T-cell (primary cell): ENCODE measurements around the gene CAMK2A. TPM values are rescaled to one million over a fixed set of nuclear protein-coding genes. Genes with fewer than 3 reads are reported as not detected.
A peak's percentile ranks its signal among the peaks of the same experiment; 100 is the strongest.

ENCODE experiments used
- ATAC-seq, 4 experiments: fragments of 200-7000 bp in 3 of 4; fragments of 150-1000 bp in 1 of 4; cut with Tn5 transposase; replicated peaks in 1 of 4; 1 replicate in 3 of 4; 2 replicates in 1 of 4; pipeline ENCODE4 v1.10.0; 2021; ENCODE audit warnings: moderate library complexity in 3 of 4, mild to moderate bottlenecking in 2 of 4, moderate number of reproducible peaks in 1 of 4
- CTCF ChIA-PET, 2 donors: fragments of 300-600 bp; sonication (Branson Sonifier 250); formaldehyde crosslinking; loops; one replicate each; lab custom pipeline; 2022; ENCODE audit warnings: antibody characterized with exemption in 2 of 2; lab: Charles Lee
- POLR2A ChIA-PET, 2 donors: fragments of 300-600 bp; sonication (Branson Sonifier 250); formaldehyde crosslinking; loops; one replicate each; lab custom pipeline; 2022; ENCODE audit warnings: antibody characterized with exemption in 2 of 2; lab: Charles Lee
- DNase-seq, 35 experiments: peaks; one replicate each; pipeline versions ENCODE4 v3.0.0 to v3.0.0-alpha.2; 2013 to 2023
- H3K27ac ChIP-seq: one replicate; pipeline ENCODE4 v1.5.1; 2013; ENCODE audit warnings: low read length
- H3K27me3 ChIP-seq, 2 experiments: replicated peaks in 1 of 2; 1 replicate in 1 of 2; 2 replicates in 1 of 2; pipeline versions ENCODE4 v1.6.1 to v1.7.0; 2013; ENCODE audit warnings: low read length in 1 of 2, mixed read lengths in 1 of 2; ENCODE audit not compliant: control insufficient read depth in 2 of 2, insufficient read depth in 2 of 2; ENCODE audit errors: extremely low read depth in 1 of 2
- H3K36me3 ChIP-seq, 2 donors: 1 replicate in 1 of 2; 2 replicates in 1 of 2; pipeline versions ENCODE4 v1.6.1 to v1.7.0; 2013; ENCODE audit warnings: low read length in 1 of 2; ENCODE audit not compliant: control insufficient read depth in 2 of 2, insufficient read depth in 1 of 2; ENCODE audit errors: extremely low read depth in 1 of 2
- H3K4me1 ChIP-seq, 2 experiments: 1 replicate in 1 of 2; 2 replicates in 1 of 2; pipeline versions ENCODE4 v1.6.1 to v1.7.0; 2013; ENCODE audit warnings: low read length in 2 of 2, mixed read lengths in 1 of 2; ENCODE audit not compliant: insufficient read depth in 2 of 2, control insufficient read depth in 1 of 2; ENCODE audit errors: extremely low read depth in 1 of 2
- H3K4me3 ChIP-seq, 2 donors: 1 replicate in 1 of 2; 2 replicates in 1 of 2; pipeline versions ENCODE4 v1.5.1 to v1.7.0; 2013; ENCODE audit warnings: mild to moderate bottlenecking in 2 of 2, low read length in 1 of 2, moderate library complexity in 1 of 2; ENCODE audit not compliant: control insufficient read depth in 1 of 2; ENCODE audit errors: extremely low read depth in 1 of 2
- H3K9me3 ChIP-seq: 2 replicates; pipeline ENCODE4 v1.7.0; 2013
- H3K27ac Mint-ChIP-seq, 2 donors: one replicate each; pipeline ENCODE4 v1.8.0; 2020 to 2021; ENCODE audit warnings: mild to moderate bottlenecking in 2 of 2, mixed read lengths in 2 of 2
- H3K27me3 Mint-ChIP-seq, 2 donors: one replicate each; pipeline ENCODE4 v1.8.0; 2021 to 2022; ENCODE audit warnings: mixed read lengths in 2 of 2
- H3K36me3 Mint-ChIP-seq: one replicate; pipeline ENCODE4 v1.8.0; 2021; ENCODE audit warnings: mixed read lengths
- H3K4me1 Mint-ChIP-seq, 3 donors: one replicate each; pipeline ENCODE4 v1.8.0; 2020 to 2022; ENCODE audit warnings: mixed read lengths in 3 of 3, mild to moderate bottlenecking in 1 of 3
- H3K4me3 Mint-ChIP-seq, 3 donors: one replicate each; pipeline ENCODE4 v1.8.0; 2020 to 2022; ENCODE audit warnings: mild to moderate bottlenecking in 3 of 3, mixed read lengths in 3 of 3, moderate library complexity in 3 of 3
- H3K9me3 Mint-ChIP-seq, 3 donors: one replicate each; pipeline ENCODE4 v1.8.0; 2020 to 2022; ENCODE audit warnings: mixed read lengths in 3 of 3
- WGBS: methylation state at CpG from one replicate; pipeline ENCODE4 v1.1.5; 2013; ENCODE audit warnings: missing lambda C conversion rate; ENCODE audit not compliant: insufficient coverage; 5-methylcytosine and 5-hydroxymethylcytosine counted together
- total RNA-seq, 35 experiments: library from RNA in 6 of 35; stranded (reverse) in 6 of 35; fragments of 120-200 nt in 1 of 35; gene quantifications; one replicate each; pipeline versions ENCODE4 v1.2.1 to v1.2.4 and lab custom pipeline; 2013 to 2026

The CAMK2A gene
- total RNA-seq, 5 donors from 2014 or later (not counting 1 experiment from before 2014, with no cell fraction given): not detected

DNA sequence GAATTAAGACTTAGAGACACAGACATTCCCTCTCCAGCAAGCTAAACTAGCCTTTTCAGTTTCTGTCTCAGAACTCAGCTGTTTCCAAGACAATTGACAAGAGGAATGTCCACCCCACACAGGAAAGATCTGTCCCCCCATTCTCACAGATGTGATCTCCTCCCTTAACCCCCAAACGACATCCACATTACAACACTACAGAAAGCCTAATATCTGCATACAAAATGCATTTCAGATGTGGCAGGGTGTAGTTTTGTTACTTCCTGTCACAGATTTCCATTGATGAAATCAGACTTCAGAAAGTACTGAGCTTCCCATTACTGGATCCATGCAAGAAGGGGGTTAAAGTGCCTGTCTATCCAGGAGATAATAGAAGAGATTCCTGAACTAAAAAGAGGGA lies 16.0 kb upstream of the CAMK2A start:
- H3K27ac ChIP-seq: no peak overlapping the region
- ChIA-PET CTCF (no interaction called here), POLR2A (no interaction called here)
- ATAC-seq (no peak), DNase-seq (no peak)
- Mint-ChIP-seq H3K9me3 (no peaks in the 10 kb centered on the region), H3K4me3 (no peak overlapping the region), H3K27me3 (peaks cover 21 to 31% of the 10 kb centered on the region in 2 donors), H3K36me3 (no peaks in the 10 kb centered on the region), H3K4me1 (peaks cover 3 to 6% (median 4%) of the 10 kb centered on the region in 3 donors), H3K27ac (no peak overlapping the region)
- no peaks in the 10 kb centered on the region for H3K36me3 ChIP-seq
- no peaks in the 10 kb centered on the region for H3K9me3 ChIP-seq
- H3K27me3 ChIP-seq: peaks cover 12 to 44% of the 10 kb centered on the region in 2 experiments
- no peak overlapping the region for H3K4me3 ChIP-seq
- H3K4me1 ChIP-seq: peaks cover 0 to 7% of the 10 kb centered on the region in 2 experiments
- no CpG with 5 or more reads among the region's 1 CpG for WGBS

DNA sequence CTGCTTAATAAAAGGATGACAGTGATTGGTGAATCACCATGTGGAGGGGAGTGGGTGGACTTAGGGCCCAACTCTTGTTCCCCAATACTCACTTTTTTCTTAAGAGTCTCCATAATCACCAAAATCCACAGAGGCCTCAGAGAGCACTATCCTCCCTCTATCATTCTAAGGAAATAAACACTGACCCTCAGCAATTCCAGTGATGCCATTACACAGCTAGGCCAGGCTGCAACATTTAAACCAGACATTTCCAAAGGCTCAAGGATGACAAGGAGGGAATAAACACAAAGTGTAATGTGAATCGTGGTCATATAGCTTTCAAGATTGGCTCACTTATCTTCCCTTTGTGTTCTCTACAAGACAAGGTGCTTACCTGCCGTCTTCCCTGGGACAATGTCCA lies 15.5 kb upstream of the CAMK2A start:
- ChIA-PET POLR2A (no interaction called here), CTCF (no interaction called here)
- H3K4me1 Mint-ChIP-seq: peaks cover 3 to 6% (median 4%) of the 10 kb centered on the region in 3 donors
- Histone ChIP-seq H3K27me3 (peaks cover 14 to 49% of the 10 kb centered on the region in 2 experiments), H3K9me3 (no peaks in the 10 kb centered on the region), H3K4me3 (no peak overlapping the region), H3K36me3 (no peaks in the 10 kb centered on the region), H3K4me1 (peaks cover 0 to 7% of the 10 kb centered on the region in 2 experiments), H3K27ac (no peak overlapping the region)
- 70% methylated on average over 1 of the region's 2 CpGs for WGBS
- H3K27me3 Mint-ChIP-seq: peaks cover 22 to 32% of the 10 kb centered on the region in 2 donors
- H3K36me3 Mint-ChIP-seq: no peaks in the 10 kb centered on the region
- no peak for ATAC-seq
- no peak for DNase-seq
- no peak overlapping the region for H3K4me3 Mint-ChIP-seq
- H3K27ac Mint-ChIP-seq: no peak overlapping the region
- H3K9me3 Mint-ChIP-seq: no peaks in the 10 kb centered on the region

DNA sequence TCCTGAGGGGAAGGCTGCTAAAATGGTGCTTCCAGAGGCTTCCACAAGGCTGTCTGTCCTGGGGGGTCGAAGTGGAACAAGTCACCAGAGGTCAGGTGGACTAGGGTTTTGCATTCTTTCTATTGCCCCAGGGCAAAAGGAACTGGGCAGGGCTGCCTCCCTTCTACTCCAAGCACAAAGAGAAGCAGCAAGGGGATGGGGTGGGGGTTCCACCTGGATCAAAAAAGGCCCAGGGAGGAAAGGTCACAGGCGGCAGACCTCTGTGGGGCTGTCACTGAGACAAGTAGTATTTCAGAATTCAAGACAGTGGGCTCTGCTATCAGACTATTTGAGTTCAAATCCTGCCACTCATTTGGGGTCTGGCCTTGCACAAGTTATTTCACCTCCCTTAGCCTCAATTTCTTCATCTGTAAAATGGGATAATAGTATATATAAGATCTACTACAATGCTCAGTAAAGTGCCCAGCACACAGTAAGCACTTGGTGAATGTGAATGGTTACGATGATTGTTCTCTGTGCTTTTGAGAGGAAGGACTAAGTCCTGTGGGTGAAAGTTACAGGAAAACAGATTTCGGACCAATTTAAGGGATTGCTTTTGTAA lies 15.0 kb upstream of the CAMK2A start:
- Mint-ChIP-seq H3K27me3 (peaks cover 28 to 37% of the 10 kb centered on the region in 2 donors), H3K36me3 (no peaks in the 10 kb centered on the region), H3K4me3 (no peak overlapping the region), H3K27ac (no peak overlapping the region), H3K9me3 (no peaks in the 10 kb centered on the region), H3K4me1 (peaks cover 3 to 6% (median 4%) of the 10 kb centered on the region in 3 donors)
- Histone ChIP-seq H3K27me3 (peaks cover 14 to 50% of the 10 kb centered on the region in 2 experiments), H3K4me3 (no peak overlapping the region), H3K36me3 (no peaks in the 10 kb centered on the region), H3K4me1 (peaks cover 0 to 7% of the 10 kb centered on the region in 2 experiments), H3K27ac (no peak overlapping the region), H3K9me3 (no peaks in the 10 kb centered on the region)
- DNase-seq (no peak), ATAC-seq (no peak)
- CTCF ChIA-PET: no interaction called here
- POLR2A ChIA-PET: no interaction called here
- 88% methylated on average over 1 of the region's 4 CpGs for WGBS

GRCh38 chr5:150303660-150304386 lies 14.2 kb upstream of the CAMK2A start:
- ChIA-PET POLR2A (no interaction called here), CTCF (no interaction called here)
- H3K27ac ChIP-seq: no peak overlapping the region
- peaks cover 0 to 7% of the 10 kb centered on the region in 2 experiments for H3K4me1 ChIP-seq
- H3K36me3 ChIP-seq: no peaks in the 10 kb centered on the region
- Mint-ChIP-seq H3K36me3 (no peaks in the 10 kb centered on the region), H3K4me3 (no peak overlapping the region), H3K4me1 (peaks cover 3 to 6% (median 4%) of the 10 kb centered on the region in 3 donors), H3K9me3 (no peaks in the 10 kb centered on the region), H3K27me3 (peaks cover 31 to 38% of the 10 kb centered on the region in 2 donors), H3K27ac (no peak overlapping the region)
- H3K9me3 ChIP-seq: no peaks in the 10 kb centered on the region
- no peak for ATAC-seq
- WGBS: 89% methylated on average over 6 of the region's 7 CpGs
- H3K27me3 ChIP-seq: peaks cover 14 to 46% of the 10 kb centered on the region in 2 experiments
- DNase-seq: no peak
- H3K4me3 ChIP-seq: no peak overlapping the region

- H3K27ac Mint-ChIP-seq: no peak overlapping the region
- Histone ChIP-seq H3K4me1 (peaks cover 0 to 7% of the 10 kb centered on the region in 2 experiments), H3K9me3 (no peaks in the 10 kb centered on the region), H3K4me3 (no peak overlapping the region), H3K36me3 (no peaks in the 10 kb centered on the region), H3K27me3 (peaks cover 14 to 48% of the 10 kb centered on the region in 2 experiments), H3K27ac (no peak overlapping the region)
- ChIA-PET CTCF (no interaction called here), POLR2A (no interaction called here)
- ATAC-seq (no peak), DNase-seq (no peak)
- no peak overlapping the region for H3K4me3 Mint-ChIP-seq
- H3K4me1 Mint-ChIP-seq: peaks cover 3 to 6% (median 4%) of the 10 kb centered on the region in 3 donors
- H3K27me3 Mint-ChIP-seq: peaks cover 35 to 38% of the 10 kb centered on the region in 2 donors
- no peaks in the 10 kb centered on the region for H3K9me3 Mint-ChIP-seq
- 39% methylated on average over 13 of the region's 16 CpGs for WGBS
- no peaks in the 10 kb centered on the region for H3K36me3 Mint-ChIP-seq
Measured at GRCh38 chr5:150303070-150303615, 13.6 kb upstream of the CAMK2A start.

GRCh38 chr5:150302301-150303069 lies 12.9 kb upstream of the CAMK2A start, which contains the start of gene ARSI:
TSS of gene ARSI (minus strand) at chr5:150302905. CDS start at chr5:150302373, 532 bp downstream.
- Mint-ChIP-seq H3K27ac (no peak within 1 kb of the TSS), H3K4me3 (peak within 1 kb of the TSS in 1 of 3 donors; percentile 6), H3K27me3 (peaks cover 35 to 38% of the 10 kb centered on the region in 2 donors), H3K4me1 (peaks cover 3 to 6% (median 4%) of the 10 kb centered on the region in 3 donors), H3K36me3 (no peaks in the 10 kb centered on the region), H3K9me3 (no peaks in the 10 kb centered on the region)
- Histone ChIP-seq H3K9me3 (no peaks in the 10 kb centered on the region), H3K4me3 (no peak within 1 kb of the TSS), H3K27me3 (peaks cover 14 to 50% of the 10 kb centered on the region in 2 experiments), H3K36me3 (no peaks in the 10 kb centered on the region), H3K4me1 (peaks cover 0 to 7% of the 10 kb centered on the region in 2 experiments), H3K27ac (no peak within 1 kb of the TSS)
- no peak for ATAC-seq
- POLR2A ChIA-PET: no interaction called here
- DNase-seq: no peak
- WGBS: 10% methylated on average over 47 of the region's 63 CpGs
- CTCF ChIA-PET: interaction anchor here in 1 of 2 donors (0.7 kb wide), 1 partner anchor 63 kb away, joined by 3 read pairs; no protein-coding TSS in a partner anchor
